ENCODE results near the gene C14orf180.
"Not testable (repeated sequence)": the region's sequence is repeated elsewhere in the genome, so short reads cannot be mapped to it uniquely, and the experiment has no call there.

C14orf180 gene

DNA sequence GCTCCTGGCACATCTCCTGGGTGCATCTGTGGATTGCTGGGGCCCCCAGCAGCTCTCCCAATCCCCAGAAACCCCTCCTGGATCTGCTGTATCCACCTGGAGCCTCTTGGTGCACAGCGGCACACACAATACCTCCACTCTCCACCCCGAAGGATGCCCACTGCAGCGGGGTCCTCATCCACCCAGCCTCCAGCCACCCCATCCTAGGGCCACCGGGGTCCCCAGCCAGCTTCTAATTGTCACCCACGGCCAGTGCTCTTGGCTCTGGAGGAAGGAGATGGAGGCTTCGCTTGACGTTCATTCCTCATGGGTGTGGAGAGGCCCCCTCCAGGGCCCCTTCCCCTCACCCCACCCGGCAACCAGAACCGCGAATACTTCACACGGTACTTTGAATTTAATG is 56.6 kb downstream of the C14orf180 start:
- no peak overlapping the region for H3K4me3 ChIP-seq (ENCODE audit: low read depth, low read length)
- no peak for DNase-seq (ENCODE audit: low read depth)
- TF ChIP-seq, protein P1, sequence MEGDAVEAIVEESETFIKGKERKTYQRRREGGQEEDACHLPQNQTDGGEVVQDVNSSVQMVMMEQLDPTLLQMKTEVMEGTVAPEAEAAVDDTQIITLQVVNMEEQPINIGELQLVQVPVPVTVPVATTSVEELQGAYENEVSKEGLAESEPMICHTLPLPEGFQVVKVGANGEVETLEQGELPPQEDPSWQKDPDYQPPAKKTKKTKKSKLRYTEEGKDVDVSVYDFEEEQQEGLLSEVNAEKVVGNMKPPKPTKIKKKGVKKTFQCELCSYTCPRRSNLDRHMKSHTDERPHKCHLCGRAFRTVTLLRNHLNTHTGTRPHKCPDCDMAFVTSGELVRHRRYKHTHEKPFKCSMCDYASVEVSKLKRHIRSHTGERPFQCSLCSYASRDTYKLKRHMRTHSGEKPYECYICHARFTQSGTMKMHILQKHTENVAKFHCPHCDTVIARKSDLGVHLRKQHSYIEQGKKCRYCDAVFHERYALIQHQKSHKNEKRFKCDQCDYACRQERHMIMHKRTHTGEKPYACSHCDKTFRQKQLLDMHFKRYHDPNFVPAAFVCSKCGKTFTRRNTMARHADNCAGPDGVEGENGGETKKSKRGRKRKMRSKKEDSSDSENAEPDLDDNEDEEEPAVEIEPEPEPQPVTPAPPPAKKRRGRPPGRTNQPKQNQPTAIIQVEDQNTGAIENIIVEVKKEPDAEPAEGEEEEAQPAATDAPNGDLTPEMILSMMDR (conservative IDR thresholded peaks at IDR 0.05; ENCODE audit: low read depth, low read length), result no peak

DNA sequence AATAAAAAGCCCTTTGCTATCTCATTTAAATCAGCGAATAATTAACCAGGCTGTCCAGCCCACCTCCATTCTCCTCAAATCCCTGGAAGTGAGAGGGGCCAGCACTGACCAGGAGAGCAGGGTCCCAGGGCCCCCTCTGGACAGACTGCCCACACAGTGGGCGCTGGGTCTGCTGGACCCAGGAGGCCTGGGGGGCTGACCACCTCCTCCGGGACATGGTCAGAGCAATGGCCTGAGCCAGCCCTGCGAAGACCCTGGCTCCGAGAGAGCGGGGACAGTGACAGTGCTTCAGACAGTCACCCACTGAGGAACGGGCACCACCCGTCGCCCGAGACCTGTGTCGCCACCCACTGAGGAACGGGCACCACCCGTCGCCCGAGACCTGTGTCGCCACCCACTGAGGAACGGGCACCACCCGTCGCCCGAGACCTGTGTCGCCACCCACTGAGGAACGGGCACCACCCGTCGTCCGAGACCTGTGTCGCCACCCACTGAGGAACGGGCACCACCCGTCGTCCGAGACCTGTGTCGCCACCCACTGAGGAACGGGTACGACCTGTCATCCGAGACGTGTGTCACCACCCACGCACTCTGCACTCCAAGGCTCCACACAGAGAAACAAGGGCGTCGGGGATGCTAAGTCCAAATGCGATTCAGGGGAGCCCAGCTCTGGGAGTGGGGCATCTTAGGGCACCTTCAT is 57.4 kb downstream of the C14orf180 start:
- DNase-seq (ENCODE audit: low read depth); H3K4me3 ChIP-seq (ENCODE audit: low read depth, low read length): not testable (repeated sequence)

DNA sequence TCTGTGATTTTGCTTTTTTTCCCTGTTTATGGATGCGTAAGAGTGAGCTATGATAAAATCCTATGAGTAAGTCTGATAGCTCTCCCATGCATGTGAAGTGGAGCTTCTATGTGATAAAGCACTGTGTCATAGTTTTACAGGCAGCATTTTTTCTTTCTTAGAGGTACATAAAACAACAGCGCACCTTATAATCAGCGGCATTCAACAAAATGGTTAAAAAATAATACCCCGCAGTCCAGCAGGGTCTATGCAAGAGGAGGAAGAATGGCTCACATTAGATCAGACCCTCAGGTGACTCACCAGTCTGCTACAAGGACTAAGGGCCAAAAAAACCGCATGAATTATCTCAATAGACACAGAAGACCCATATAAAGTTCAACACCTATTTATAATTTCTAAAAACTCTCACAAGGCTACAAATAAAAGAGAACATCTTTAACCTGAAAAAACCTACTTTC is 58.0 kb downstream of the C14orf180 start:
- H3K4me3 ChIP-seq (ENCODE audit: low read depth, low read length), result no peak overlapping the region
- DNase-seq (ENCODE audit: low read depth), result no peak
- TF ChIP-seq, protein P1 (conservative IDR thresholded peaks at IDR 0.05; ENCODE audit: low read depth, low read length), result no peak

DNA sequence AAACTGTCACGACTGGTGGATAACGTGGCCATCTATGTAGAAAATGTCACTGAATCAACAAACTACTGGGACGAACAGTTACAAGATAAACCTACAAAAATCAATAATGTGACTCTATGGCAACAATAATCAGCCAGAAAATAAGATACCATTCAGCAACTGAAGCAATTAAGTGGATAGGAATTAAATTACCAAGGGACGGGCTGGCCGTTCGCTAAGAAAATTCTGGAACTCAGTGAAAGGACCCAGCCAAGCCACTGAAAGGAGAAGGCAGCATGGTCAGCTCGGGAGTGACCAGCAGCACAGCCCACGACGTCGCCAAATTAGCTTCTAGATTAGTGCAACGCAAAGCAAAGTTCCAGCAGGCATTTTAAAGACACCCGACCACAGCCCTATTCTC is 58.6 kb downstream of the C14orf180 start:
- TF ChIP-seq, protein P1 (conservative IDR thresholded peaks at IDR 0.05; ENCODE audit: low read depth, low read length), result no peak

DNA sequence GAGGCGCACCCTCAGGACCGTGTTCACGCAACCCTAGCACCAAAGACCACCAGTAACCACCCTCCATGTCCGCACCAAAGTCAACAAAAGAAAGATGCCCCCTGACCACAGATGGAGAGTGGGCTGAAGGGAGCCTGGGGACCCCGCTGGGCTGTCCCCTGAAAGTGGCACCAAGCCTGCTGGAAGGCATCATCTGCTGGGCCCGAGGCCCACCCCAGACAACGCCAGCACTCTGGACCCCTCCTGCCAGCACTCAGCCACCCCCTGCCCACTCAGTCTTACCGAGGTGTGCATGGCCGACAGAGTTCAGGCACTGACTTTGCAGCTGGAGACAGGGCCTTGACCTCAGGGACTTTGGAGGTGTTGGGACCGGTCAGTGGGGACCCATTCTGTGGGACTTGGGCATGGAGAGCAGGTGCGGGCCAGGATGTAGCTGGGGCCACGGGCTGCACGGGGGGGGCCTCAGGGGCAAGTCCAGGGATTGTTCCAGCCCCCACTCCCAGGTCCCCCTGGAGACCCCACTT is 59.4 kb downstream of the C14orf180 start:
- H3K4me3 ChIP-seq (ENCODE audit: low read depth, low read length), result no peak overlapping the region
- TF ChIP-seq, protein P1 (conservative IDR thresholded peaks at IDR 0.05; ENCODE audit: low read depth, low read length), result no peak
- no peak for DNase-seq (ENCODE audit: low read depth)

More for the DNA sequence above, 58.6 kb downstream of the C14orf180 start:
- DNase-seq (ENCODE audit: low read depth), result no peak
- no peak overlapping the region for H3K4me3 ChIP-seq (ENCODE audit: low read depth, low read length)

DNA sequence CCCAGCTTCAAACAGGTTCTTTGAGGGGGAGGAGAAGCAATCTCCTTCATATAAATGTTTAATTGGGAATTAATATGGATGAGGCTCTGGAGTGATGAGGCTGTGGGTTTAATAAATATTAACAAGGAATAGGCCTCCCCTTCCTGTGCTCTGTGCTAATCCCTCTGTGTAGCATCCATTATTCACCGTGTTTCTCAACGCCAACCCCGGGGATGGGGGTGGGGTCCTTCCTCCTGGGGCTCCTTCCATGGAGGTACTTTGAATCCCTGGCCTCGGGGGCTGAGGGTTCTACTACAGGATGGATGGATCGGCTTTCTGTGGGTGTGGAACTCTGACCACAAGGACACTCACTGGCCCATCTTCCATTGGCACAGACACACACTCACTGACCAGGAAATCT is 59.9 kb downstream of the C14orf180 start:
- DNase-seq (ENCODE audit: low read depth), result no peak
- TF ChIP-seq, protein P1 (conservative IDR thresholded peaks at IDR 0.05; ENCODE audit: low read depth, low read length), result no peak
- H3K4me3 ChIP-seq (ENCODE audit: low read depth, low read length), result no peak overlapping the region
